ENCODE data around the gene SLC38A3.

- TF ChIP-seq CTCF (IDR thresholded peaks at IDR 0.05; ENCODE audit: low read depth, low read length) = no peak
- TF ChIP-seq POLR2A (IDR thresholded peaks at IDR 0.05; ENCODE audit: extremely low read depth, insufficient read length) = no peak
- TF ChIP-seq MAX (IDR thresholded peaks at IDR 0.05; ENCODE audit: low read depth, low read length) = no peak
- no peak for TF ChIP-seq MYC (IDR thresholded peaks at IDR 0.05; ENCODE audit: low read depth, low read length)
These were observed 27.7 kb upstream of the SLC38A3 start for GRCh38 chr3:50177346-50177745.

All from NB4 (cell line).